Colon (tissue), 2 donors: ENCODE results near the gene ZNRF3.
"Not testable (repeated sequence)": the region's sequence is repeated elsewhere in the genome, so short reads cannot be mapped to it uniquely, and the experiment has no call there.

Experiments used
- FAIRE-seq: peaks from 2 replicates; lab custom pipeline; 2012; peaks lifted over from hg19 to GRCh38; lab: Jason Lieb, UNC
- donor health status: control.
- donor health status: control.

Gene ZNRF3

DNA sequence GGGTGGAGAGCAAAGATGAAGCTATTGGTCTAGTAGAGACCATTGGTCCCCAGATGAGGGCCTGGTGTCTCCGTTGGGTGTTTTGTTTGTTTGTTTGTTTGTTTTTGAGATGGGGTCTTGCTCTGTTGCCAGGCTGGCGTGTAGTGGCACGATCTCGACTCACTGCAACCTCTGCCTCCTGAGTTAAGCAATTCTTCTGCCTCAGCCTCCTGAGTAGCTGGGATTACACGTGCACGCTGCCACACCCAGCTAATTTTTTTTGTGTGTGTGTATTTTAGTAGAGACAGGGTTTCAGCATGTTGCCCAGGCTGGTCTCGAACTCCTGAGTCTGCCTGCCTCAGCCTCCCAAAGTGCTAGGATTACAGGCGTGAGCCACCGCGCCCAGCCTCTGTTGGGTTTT is 25.4 kb downstream of the ZNRF3 start:
- not testable (repeated sequence) for FAIRE-seq

GRCh38 chr22:28909375-28909774 is 26.0 kb downstream of the ZNRF3 start:
- no peak for FAIRE-seq

DNA sequence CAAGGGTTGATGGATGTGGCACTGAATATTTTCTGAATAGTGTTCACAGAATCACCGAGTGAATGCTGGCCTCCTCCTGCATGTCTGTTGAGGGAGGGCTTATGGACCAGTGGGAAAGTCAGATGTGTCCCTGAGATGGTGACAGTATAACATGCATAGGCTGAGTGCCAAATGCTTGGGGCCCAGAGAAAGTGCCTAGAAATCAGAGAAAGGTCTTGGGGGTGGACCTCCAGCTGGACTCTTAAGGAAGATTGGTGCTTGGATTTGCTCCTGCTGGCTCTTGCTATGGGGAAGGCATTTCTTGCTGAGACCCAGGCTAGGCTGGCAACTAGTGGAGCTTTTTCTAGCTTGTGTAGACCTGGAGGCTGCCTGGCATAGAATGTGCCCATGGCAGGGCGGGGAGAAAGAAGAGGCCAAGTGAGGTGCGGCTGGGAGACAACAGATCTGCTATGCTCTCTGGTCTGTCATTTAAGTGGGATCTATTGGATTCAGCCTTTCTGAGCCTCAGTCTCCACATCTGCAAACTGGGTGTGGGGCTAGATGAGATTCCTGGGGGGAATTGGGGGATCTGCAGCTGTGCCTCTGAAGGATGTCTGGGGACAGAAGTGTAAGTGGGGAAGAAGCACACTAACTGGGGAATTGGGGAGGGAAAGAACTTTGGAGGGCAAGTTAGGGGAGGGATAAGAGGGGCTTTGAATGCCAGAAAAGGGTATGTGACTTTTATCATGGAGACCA is 27.4 kb downstream of the ZNRF3 start:
- FAIRE-seq, result no peak

GRCh38 chr22:28911304-28911690 is 27.9 kb downstream of the ZNRF3 start:
- no peak for FAIRE-seq

GRCh38 chr22:28911777-28912669 is 28.7 kb downstream of the ZNRF3 start:
- no peak for FAIRE-seq

GRCh38 chr22:28914201-28914600 is 30.8 kb downstream of the ZNRF3 start:
- no peak for FAIRE-seq

DNA sequence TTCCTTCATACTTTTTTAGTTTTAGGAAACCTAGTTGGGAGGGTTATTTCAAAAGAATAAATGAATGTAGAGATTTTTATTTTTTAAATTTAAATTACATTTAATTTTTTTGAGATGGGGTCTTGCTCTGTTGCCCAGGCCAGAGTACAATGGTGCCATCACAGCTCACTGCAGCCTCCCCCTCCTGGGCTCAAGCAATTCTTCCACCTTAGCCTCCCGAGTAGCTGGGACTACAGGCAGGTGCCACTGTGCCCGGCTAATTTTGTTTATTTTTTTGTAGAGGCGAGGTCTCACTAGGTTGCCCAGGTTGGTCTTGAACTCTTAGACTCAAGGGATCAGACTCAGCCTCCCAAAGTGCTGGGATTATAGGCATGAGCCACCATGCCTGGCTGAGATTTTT is 32.6 kb downstream of the ZNRF3 start:
- no peak for FAIRE-seq

- no peak for FAIRE-seq
These were observed 34.6 kb downstream of the ZNRF3 start for GRCh38 chr22:28917747-28918549.

GRCh38 chr22:28918550-28919271 is 35.3 kb downstream of the ZNRF3 start:
- FAIRE-seq, result no peak

- FAIRE-seq, result no peak
These were observed 37.6 kb downstream of the ZNRF3 start for GRCh38 chr22:28920757-28921584.

DNA sequence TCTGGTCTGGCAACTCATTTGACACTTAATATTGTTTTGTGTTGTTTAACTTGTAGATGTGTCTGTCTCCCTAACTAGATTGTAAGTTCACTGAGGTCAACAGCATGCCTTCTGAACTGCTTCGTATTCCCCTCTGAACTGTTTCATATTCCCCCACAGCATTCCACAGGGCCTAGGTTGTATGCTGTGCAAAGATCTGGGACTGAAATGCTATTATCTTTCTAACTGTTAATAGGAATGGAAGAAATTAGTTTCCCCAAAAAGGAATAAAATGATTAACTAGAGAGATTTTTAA is 38.2 kb downstream of the ZNRF3 start:
- no peak for FAIRE-seq

GRCh38 chr22:28922540-28923244 is 39.3 kb downstream of the ZNRF3 start:
- FAIRE-seq, result no peak

DNA sequence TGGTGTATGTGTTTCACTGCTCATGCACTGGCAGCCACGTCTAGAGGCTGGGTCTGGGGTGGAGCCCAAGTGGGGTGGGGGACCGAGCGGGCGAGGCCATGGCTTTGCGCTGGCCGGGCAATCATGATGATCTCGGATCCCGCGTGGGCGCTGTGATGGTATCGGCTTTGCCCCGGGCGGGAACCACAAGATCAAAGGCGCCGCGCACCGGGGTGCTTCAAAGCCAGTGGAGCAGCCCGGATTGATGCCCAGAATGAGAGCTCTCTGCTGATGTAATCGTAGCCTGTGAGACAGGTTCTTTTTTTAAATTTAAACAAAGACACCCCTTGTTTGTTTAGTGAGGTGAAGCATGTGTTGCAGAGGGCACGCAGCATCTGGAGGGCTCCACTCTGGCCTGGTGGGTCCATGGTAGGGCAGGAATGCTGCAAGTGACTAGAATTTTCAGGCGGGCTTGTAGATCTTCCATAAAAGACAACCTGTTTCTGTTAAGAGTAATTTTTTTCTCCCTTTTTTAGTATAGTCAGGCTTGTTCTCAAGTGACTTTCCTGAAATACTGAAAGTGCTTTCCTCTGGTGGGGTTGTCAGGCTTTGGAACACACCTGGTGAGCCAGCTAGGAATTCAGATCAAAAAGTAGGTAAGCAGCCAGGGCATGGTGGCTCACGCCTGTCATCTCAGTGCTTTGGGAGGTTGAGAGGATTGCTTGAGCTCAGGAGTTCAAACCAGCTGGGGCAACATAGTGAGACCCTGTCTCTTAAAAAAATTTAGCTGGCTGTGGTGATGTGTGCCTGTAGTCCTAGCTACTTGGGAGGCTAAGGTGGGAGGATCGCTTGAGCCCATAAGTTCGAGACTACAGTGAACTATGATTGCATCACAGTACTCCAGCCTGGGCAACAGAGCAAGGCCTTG is 40.7 kb downstream of the ZNRF3 start:
- no peak for FAIRE-seq

- FAIRE-seq, result no peak
These were observed 42.5 kb downstream of the ZNRF3 start for GRCh38 chr22:28925916-28926315.

GRCh38 chr22:28927630-28928029 is 44.3 kb downstream of the ZNRF3 start:
- no peak for FAIRE-seq

DNA sequence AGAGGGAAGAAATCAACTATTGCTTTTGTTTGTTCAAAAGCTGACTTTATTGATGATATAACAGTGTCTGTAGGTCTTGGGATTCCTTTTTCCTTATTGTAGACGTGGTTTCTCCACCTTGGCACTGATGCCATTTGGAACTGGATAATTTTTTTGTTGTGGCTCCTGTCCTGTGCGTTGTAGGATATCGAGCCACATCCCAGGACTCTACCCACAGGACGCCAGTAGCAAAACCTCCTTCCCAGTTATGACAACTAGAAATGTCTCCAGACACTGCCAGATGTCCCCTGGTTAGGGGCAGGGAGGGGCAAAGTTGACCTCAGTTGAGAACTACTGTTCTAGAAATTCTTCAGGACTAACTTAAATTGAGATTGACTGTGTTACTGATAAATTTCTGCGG is 45.8 kb downstream of the ZNRF3 start:
- FAIRE-seq, result no peak

DNA sequence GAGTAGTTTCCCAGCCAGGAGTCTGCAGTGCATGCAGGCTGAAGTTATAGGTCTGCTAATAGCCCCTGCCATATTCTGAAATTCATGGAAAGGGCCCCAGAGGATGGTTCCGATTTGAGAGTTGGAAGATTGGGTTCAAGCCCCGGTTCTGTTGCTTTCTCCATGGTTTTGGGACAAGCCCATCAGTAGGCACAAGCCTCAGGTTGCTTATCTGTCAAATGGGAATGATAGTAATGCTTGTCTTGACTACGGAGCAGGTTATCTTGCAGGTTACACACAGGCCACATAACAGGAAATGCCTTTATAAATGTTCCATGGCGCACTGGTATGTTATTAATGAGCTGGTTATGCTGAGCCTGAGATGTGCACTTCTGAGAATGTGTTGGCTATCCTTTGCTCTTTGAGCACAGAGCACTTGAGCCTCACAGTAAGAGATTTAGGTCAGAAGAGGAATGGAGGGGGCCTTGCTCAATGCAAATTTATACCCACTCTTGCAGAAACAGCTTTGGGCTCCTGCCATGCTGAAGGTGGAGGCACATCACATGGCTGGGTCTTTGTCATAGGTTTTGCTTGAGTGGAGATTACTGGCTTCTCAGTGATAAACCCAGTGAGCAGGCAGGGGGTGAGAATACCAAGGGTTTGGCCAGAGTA is 47.1 kb downstream of the ZNRF3 start:
- FAIRE-seq, result no peak

GRCh38 chr22:28931844-28932567 is 48.6 kb downstream of the ZNRF3 start:
- no peak for FAIRE-seq
